Body of pancreas (tissue), 4 donors: ENCODE results near the gene DDHD1.

Experiments
- POLR2A ChIP-seq, 3 donors: fragments of 450-650 bp; IDR thresholded peaks; one replicate each; pipeline ENCODE4 v1.6.1; 2016; ENCODE audit warnings: antibody characterized with exemption in 3 of 3, mild to moderate bottlenecking in 2 of 3
- TF ChIP-seq, protein P1 (sequence below), 7 experiments: fragments of 450-650 bp in 4 of 7; fragments of 200-600 bp in 3 of 7; sonication (generic) in 3 of 7; IDR thresholded peaks; one replicate each; pipeline ENCODE4 v1.5.1; 2016 to 2019; ENCODE audit warnings: antibody characterized with exemption in 7 of 7

DNA sequence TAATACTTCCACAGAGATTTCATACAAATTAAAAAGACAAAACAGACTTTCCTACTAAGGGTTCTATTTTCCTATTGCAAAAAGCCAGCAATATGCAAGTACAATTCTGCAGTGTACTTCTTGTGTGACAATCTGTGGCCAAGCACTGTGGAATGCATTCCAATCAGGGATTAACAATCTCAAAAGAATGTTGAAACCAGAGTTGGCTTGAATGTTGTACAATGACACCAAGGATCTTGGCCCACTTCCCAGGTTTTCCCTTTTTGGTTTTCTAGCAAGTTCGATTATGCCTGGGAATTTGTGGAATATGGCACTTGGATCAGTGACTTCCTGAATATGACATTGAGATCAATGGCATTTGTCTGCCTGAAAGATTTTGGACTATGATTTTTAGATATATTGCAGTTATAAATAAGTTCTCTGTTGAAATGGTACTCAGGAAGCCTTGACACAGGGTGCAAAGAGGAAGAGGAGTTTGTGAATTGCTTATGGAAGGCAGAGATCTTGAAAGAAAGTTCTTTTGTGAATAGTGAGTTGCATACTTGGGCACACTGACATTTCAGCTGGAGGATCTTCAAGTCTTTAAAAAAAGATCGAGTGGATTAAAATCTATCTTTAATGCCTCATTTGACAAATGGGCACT, 120.8 kb downstream of the DDHD1 start:
- TF ChIP-seq, protein P1, sequence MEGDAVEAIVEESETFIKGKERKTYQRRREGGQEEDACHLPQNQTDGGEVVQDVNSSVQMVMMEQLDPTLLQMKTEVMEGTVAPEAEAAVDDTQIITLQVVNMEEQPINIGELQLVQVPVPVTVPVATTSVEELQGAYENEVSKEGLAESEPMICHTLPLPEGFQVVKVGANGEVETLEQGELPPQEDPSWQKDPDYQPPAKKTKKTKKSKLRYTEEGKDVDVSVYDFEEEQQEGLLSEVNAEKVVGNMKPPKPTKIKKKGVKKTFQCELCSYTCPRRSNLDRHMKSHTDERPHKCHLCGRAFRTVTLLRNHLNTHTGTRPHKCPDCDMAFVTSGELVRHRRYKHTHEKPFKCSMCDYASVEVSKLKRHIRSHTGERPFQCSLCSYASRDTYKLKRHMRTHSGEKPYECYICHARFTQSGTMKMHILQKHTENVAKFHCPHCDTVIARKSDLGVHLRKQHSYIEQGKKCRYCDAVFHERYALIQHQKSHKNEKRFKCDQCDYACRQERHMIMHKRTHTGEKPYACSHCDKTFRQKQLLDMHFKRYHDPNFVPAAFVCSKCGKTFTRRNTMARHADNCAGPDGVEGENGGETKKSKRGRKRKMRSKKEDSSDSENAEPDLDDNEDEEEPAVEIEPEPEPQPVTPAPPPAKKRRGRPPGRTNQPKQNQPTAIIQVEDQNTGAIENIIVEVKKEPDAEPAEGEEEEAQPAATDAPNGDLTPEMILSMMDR (IDR thresholded peaks at IDR 0.05) = no peak
- no peak for TF ChIP-seq POLR2A (IDR thresholded peaks at IDR 0.05)
